H9 (cell line): ENCODE data around the gene IGIP. TPM values are rescaled to one million over a fixed set of nuclear protein-coding genes. Genes with fewer than 3 reads are reported as not detected.

ENCODE experiments used
- DNase-seq: peaks from one replicate; pipeline ENCODE4 v3.0.0-alpha.2; 2017
- H2AFZ ChIP-seq: one replicate; pipeline ENCODE4 v1.6.1; 2013; ENCODE audit warnings: mild to moderate bottlenecking, low read length, control low read depth, moderate library complexity
- H2AK5ac ChIP-seq: 2 replicates; pipeline ENCODE4 v1.6.1; 2013; ENCODE audit warnings: low read length, control low read depth, mixed read lengths; ENCODE audit not compliant: insufficient read length
- H2BK120ac ChIP-seq: one replicate; pipeline ENCODE4 v1.6.1; 2013; ENCODE audit warnings: low read depth, mild to moderate bottlenecking, low read length, control low read depth, inconsistent platforms; ENCODE audit not compliant: poor library complexity, severe bottlenecking
- H2BK12ac ChIP-seq: 2 replicates; pipeline ENCODE4 v1.6.1; 2013; ENCODE audit warnings: low read length, control low read depth, mixed read lengths, low read depth; ENCODE audit not compliant: insufficient read length
- H2BK15ac ChIP-seq: 2 replicates; pipeline ENCODE4 v1.6.1; 2013; ENCODE audit warnings: low read depth, low read length, control low read depth
- H2BK20ac ChIP-seq: one replicate; pipeline ENCODE4 v1.6.1; 2013; ENCODE audit warnings: low read depth, mild to moderate bottlenecking, low read length, control low read depth, inconsistent platforms; ENCODE audit not compliant: poor library complexity, severe bottlenecking
- H2BK5ac ChIP-seq: 2 replicates; pipeline ENCODE4 v1.6.1; 2013; ENCODE audit warnings: low read length, control low read depth, mixed read lengths; ENCODE audit not compliant: insufficient read length
- H3K14ac ChIP-seq: 2 replicates; pipeline ENCODE4 v1.6.1; 2013; ENCODE audit warnings: low read length, control low read depth; ENCODE audit not compliant: insufficient read depth
- H3K18ac ChIP-seq: 2 replicates; pipeline ENCODE4 v1.6.1; 2013; ENCODE audit warnings: low read depth, mild to moderate bottlenecking, mixed read lengths, low read length, control low read depth; ENCODE audit not compliant: insufficient read length
- H3K23ac ChIP-seq: 2 replicates; pipeline ENCODE4 v1.6.1; 2013; ENCODE audit warnings: low read length, control low read depth, mixed read lengths, low read depth; ENCODE audit not compliant: insufficient read length
- H3K23me2 ChIP-seq: 2 replicates; pipeline ENCODE4 v1.6.1; 2013; ENCODE audit warnings: low read depth, mild to moderate bottlenecking, mixed read lengths, low read length, control low read depth; ENCODE audit not compliant: insufficient read length, poor library complexity, severe bottlenecking
- H3K27ac ChIP-seq: 2 replicates; pipeline ENCODE4 v1.5.1; 2013; ENCODE audit warnings: low read length, control low read depth, mixed read lengths, low read depth; ENCODE audit not compliant: insufficient read length
- H3K27me3 ChIP-seq: 2 replicates; pipeline ENCODE4 v1.6.1; 2013; ENCODE audit warnings: low read length, control low read depth, inconsistent platforms; ENCODE audit not compliant: insufficient read depth
- H3K4ac ChIP-seq: 2 replicates; pipeline ENCODE4 v1.6.1; 2013; ENCODE audit warnings: low read depth, mild to moderate bottlenecking, control low read depth, inconsistent platforms, low read length, moderate library complexity
- H3K4me1 ChIP-seq: 2 replicates; pipeline ENCODE4 v1.6.1; 2013; ENCODE audit warnings: low read length, control low read depth, inconsistent platforms; ENCODE audit not compliant: insufficient read depth
- H3K4me2 ChIP-seq: 2 replicates; pipeline ENCODE4 v1.6.1; 2013; ENCODE audit warnings: low read length, control low read depth, mixed read lengths; ENCODE audit not compliant: insufficient read length, insufficient read depth
- H3K56ac ChIP-seq: 2 replicates; pipeline ENCODE4 v1.6.1; 2013; ENCODE audit warnings: low read depth, mild to moderate bottlenecking, mixed read lengths, low read length, control low read depth; ENCODE audit not compliant: insufficient read length
- H3K79me1 ChIP-seq: 2 replicates; pipeline ENCODE4 v1.6.1; 2013; ENCODE audit warnings: low read depth, mild to moderate bottlenecking, moderate library complexity, low read length, control low read depth, inconsistent platforms; ENCODE audit not compliant: insufficient read depth, poor library complexity, severe bottlenecking
- H3K79me2 ChIP-seq: 2 replicates; pipeline ENCODE4 v1.6.1; 2013; ENCODE audit warnings: low read length, control low read depth, inconsistent platforms; ENCODE audit not compliant: insufficient read depth
- H3K9ac ChIP-seq: 2 replicates; pipeline ENCODE4 v1.6.1; 2013; ENCODE audit warnings: low read length, control low read depth, mixed read lengths; ENCODE audit not compliant: insufficient read length; ENCODE audit errors: extremely low read depth
- H3K9me3 ChIP-seq: one replicate; pipeline ENCODE4 v1.6.1; 2013; ENCODE audit warnings: low read depth, low read length, inconsistent platforms; ENCODE audit not compliant: control insufficient read depth
- H3T11ph ChIP-seq: one replicate; pipeline ENCODE4 v1.6.1; 2013; ENCODE audit warnings: mild to moderate bottlenecking, low read length, control low read depth, inconsistent platforms
- H4K20me1 ChIP-seq: one replicate; pipeline ENCODE4 v1.6.1; 2013; ENCODE audit not compliant: control insufficient read depth, insufficient read length, insufficient read depth
- H4K5ac ChIP-seq: 2 replicates; pipeline ENCODE4 v1.6.1; 2013; ENCODE audit warnings: low read depth, mild to moderate bottlenecking, mixed read lengths, low read length, control low read depth; ENCODE audit not compliant: insufficient read length
- H4K8ac ChIP-seq: replicated peaks from 2 replicates; pipeline ENCODE4 v1.6.1; 2013; ENCODE audit warnings: low read length, control low read depth, mixed read lengths, low read depth; ENCODE audit not compliant: insufficient read length
- H4K91ac ChIP-seq: 2 replicates; pipeline ENCODE4 v1.6.1; 2013; ENCODE audit warnings: low read depth, mild to moderate bottlenecking, moderate library complexity, mixed read lengths, low read length, control low read depth; ENCODE audit not compliant: insufficient read length
- H3K27ac Mint-ChIP-seq, 3 experiments: 2 replicates in 2 of 3; 3 replicates in 1 of 3; pipeline ENCODE4 v1.8.0; 2020 to 2021; ENCODE audit warnings: mixed read lengths in 3 of 3, mild to moderate bottlenecking in 1 of 3, moderate library complexity in 1 of 3
- H3K27me3 Mint-ChIP-seq: 2 replicates; pipeline ENCODE4 v1.8.0; 2021; ENCODE audit warnings: low read depth, mild to moderate bottlenecking, moderate library complexity, mixed read lengths
- H3K36me3 Mint-ChIP-seq, 3 experiments: 2 replicates in 2 of 3; 3 replicates in 1 of 3; pipeline ENCODE4 v1.8.0; 2020 to 2021; ENCODE audit warnings: low read depth in 3 of 3, mixed read lengths in 3 of 3; ENCODE audit not compliant: insufficient read depth in 1 of 3
- H3K4me1 Mint-ChIP-seq, 2 experiments: 2 replicates each; pipeline ENCODE4 v1.8.0; 2020; ENCODE audit warnings: mixed read lengths in 2 of 2
- H3K4me3 Mint-ChIP-seq, 2 experiments: 2 replicates in 1 of 2; 3 replicates in 1 of 2; pipeline ENCODE4 v1.8.0; 2020 to 2021; ENCODE audit warnings: mild to moderate bottlenecking in 2 of 2, mixed read lengths in 2 of 2, moderate library complexity in 1 of 2
- H3K9me3 Mint-ChIP-seq, 2 experiments: 2 replicates in 1 of 2; 3 replicates in 1 of 2; pipeline ENCODE4 v1.8.0; 2020; ENCODE audit warnings: mild to moderate bottlenecking in 2 of 2, mixed read lengths in 2 of 2, moderate library complexity in 1 of 2
- CTCF ChIP-seq: fragments of 200-600 bp; sonication (generic); conservative IDR thresholded peaks from 3 replicates; pipeline ENCODE4 v1.8.0; 2021; ENCODE audit warnings: antibody characterized with exemption, mild to moderate bottlenecking
- WGBS: extraction: QIAGEN DNeasy Blood & Tissue Kit; methylation state at CpG from one replicate; pipeline ENCODE4 v1.1.7; 2013; ENCODE audit warnings: missing lambda C conversion rate, low lambda C conversion rate, mixed read lengths; ENCODE audit not compliant: insufficient read length; ENCODE audit errors: extremely low coverage; 5-methylcytosine and 5-hydroxymethylcytosine counted together
- total RNA-seq: library from RNA; stranded (reverse); gene quantifications from 2 replicates; pipeline ENCODE4 v1.2.1, GENCODE V29; 2021

IGIP gene
- total RNA-seq, 1 experiment from 2014 or later: 0.52 TPM

- no peak for TF ChIP-seq CTCF
- Histone ChIP-seq H3T11ph (no peak overlapping the region), H3K18ac (no peak overlapping the region), H3K27me3 (peaks cover 19% of the 10 kb centered on the region; the same call in 1 of the 2 replicates), H4K20me1 (no peaks in the 10 kb centered on the region), H2AK5ac (no peak overlapping the region), H2BK12ac (no peak overlapping the region), H3K23ac (no peak overlapping the region), H3K4me2 (no peak overlapping the region), H2BK5ac (no peak overlapping the region), H3K9me3 (no peaks in the 10 kb centered on the region), H4K91ac (no peak overlapping the region), H3K4ac (no peak overlapping the region), H3K79me1 (no peaks in the 10 kb centered on the region), H2AFZ (no peak overlapping the region), H3K4me1 (no peaks in the 10 kb centered on the region), H3K14ac (no peak overlapping the region), H3K56ac (no peak overlapping the region), H2BK20ac (no peak overlapping the region), H4K8ac (no peak overlapping the region), H3K9ac (no peak overlapping the region), H3K23me2 (peaks cover 8% of the 10 kb centered on the region), H2BK120ac (no peak overlapping the region), H2BK15ac (no peak overlapping the region), H4K5ac (no peak overlapping the region), H3K79me2 (no peaks in the 10 kb centered on the region), H3K27ac (no peak overlapping the region)
- no peaks in the 10 kb centered on the region for H3K36me3 Mint-ChIP-seq
- no CpG with 5 or more reads among the region's 1 CpG for WGBS
- H3K27ac Mint-ChIP-seq: no peak overlapping the region
- no peak overlapping the region for H3K4me3 Mint-ChIP-seq
- H3K27me3 Mint-ChIP-seq: peaks cover 71% of the 10 kb centered on the region
- no peak for DNase-seq
- H3K4me1 Mint-ChIP-seq: peaks cover 9 to 10% of the 10 kb centered on the region in 2 experiments
- H3K9me3 Mint-ChIP-seq: no peaks in the 10 kb centered on the region; a peak in 1 of 5 replicates
Measured at GRCh38 chr5:140103154-140103553, 22.6 kb upstream of the IGIP start.
